HEK293 (cell line): Measurements from ENCODE around the gene HMCN1.

ENCODE experiments used
- CTCF ChIA-PET: fragments of 350-600 bp; formaldehyde crosslinking; extraction: SDS; loops from one replicate; lab custom pipeline; 2021; ENCODE audit warnings: antibody characterized with exemption; lab: Yijun Ruan, JAX
- POLR2A ChIA-PET: fragments of 300-600 bp; formaldehyde crosslinking; extraction: SDS; loops from one replicate; lab custom pipeline; 2020; ENCODE audit warnings: antibody characterized with exemption, inconsistent platforms; lab: Yijun Ruan, JAX
- H3K27ac ChIP-seq: fragments of 200-500 bp; sonication (Bioruptor generic); 2 replicates; pipeline ENCODE4 v1.5.1; 2014; ENCODE audit warnings: low read depth, low read length, control low read depth, inconsistent platforms; ENCODE audit errors: extremely low read depth
- H3K36me3 ChIP-seq, 2 experiments: fragments of 200-500 bp in 1 of 2; sonication (Bioruptor generic) in 1 of 2; 1 replicate in 1 of 2; 2 replicates in 1 of 2; pipeline ENCODE4 v1.5.1; 2014 to 2017; ENCODE audit warnings: inconsistent platforms in 2 of 2, low read length in 2 of 2; ENCODE audit not compliant: control insufficient read depth in 2 of 2, insufficient read depth in 1 of 2
- H3K4me1 ChIP-seq: fragments of 200-500 bp; sonication (Bioruptor generic); 2 replicates; pipeline ENCODE4 v1.5.1; 2014; ENCODE audit warnings: mild to moderate bottlenecking, low read length, inconsistent platforms; ENCODE audit not compliant: control insufficient read depth, insufficient read depth
- H3K4me3 ChIP-seq: 2 replicates; pipeline ENCODE4 v1.5.1; 2011; ENCODE audit warnings: low read depth, mild to moderate bottlenecking, control low read depth, low read length, moderate library complexity
- H3K9me3 ChIP-seq: fragments of 200-500 bp; sonication (Bioruptor generic); 2 replicates; pipeline ENCODE4 v1.5.1; 2014; ENCODE audit warnings: low read depth, low read length, inconsistent platforms; ENCODE audit not compliant: control insufficient read depth, insufficient read depth
- HOXD13 ChIP-seq: sonication (generic); formaldehyde crosslinking; IDR thresholded peaks from 2 replicates; pipeline ENCODE4 v1.8.0; 2022; ENCODE audit warnings: missing genetic modification reagents, borderline replicate concordance
- KLF17 ChIP-seq: fragments of 450-650 bp; formaldehyde crosslinking; IDR thresholded peaks from 2 replicates; pipeline ENCODE4 v1.5.1; 2016; ENCODE audit warnings: missing biosample characterization, missing genetic modification characterization
- MEIS1 ChIP-seq: sonication (generic); formaldehyde crosslinking; IDR thresholded peaks from 2 replicates; pipeline ENCODE4 v1.8.1; 2022; ENCODE audit warnings: missing genetic modification reagents, mild to moderate bottlenecking, borderline replicate concordance
- MZF1 ChIP-seq: fragments of 450-650 bp; formaldehyde crosslinking; IDR thresholded peaks from 2 replicates; pipeline ENCODE4 v1.5.1; 2017; ENCODE audit warnings: missing biosample characterization, missing genetic modification characterization, borderline replicate concordance
- RBAK ChIP-seq: fragments of 450-650 bp; formaldehyde crosslinking; IDR thresholded peaks from 2 replicates; pipeline ENCODE4 v1.5.1; 2016; ENCODE audit warnings: missing biosample characterization, missing genetic modification characterization
- SCRT1 ChIP-seq: fragments of 450-650 bp; formaldehyde crosslinking; IDR thresholded peaks from 2 replicates; pipeline ENCODE4 v1.5.1; 2016; ENCODE audit warnings: missing biosample characterization, missing genetic modification characterization, borderline replicate concordance
- YY2 ChIP-seq: fragments of 450-650 bp; formaldehyde crosslinking; IDR thresholded peaks from 2 replicates; pipeline ENCODE4 v1.5.1; 2016; ENCODE audit warnings: missing biosample characterization, missing genetic modification characterization
- ZBTB26 ChIP-seq: fragments of 450-650 bp; formaldehyde crosslinking; optimal IDR thresholded peaks from 2 replicates; pipeline ENCODE3; 2016; ENCODE audit warnings: missing biosample characterization, mild to moderate bottlenecking, missing genetic modification characterization
- ZBTB48 ChIP-seq: fragments of 450-650 bp; formaldehyde crosslinking; IDR thresholded peaks from 2 replicates; pipeline ENCODE4 v1.5.1; 2016; ENCODE audit warnings: missing biosample characterization, missing genetic modification characterization
- ZBTB8A ChIP-seq: fragments of 450-650 bp; formaldehyde crosslinking; IDR thresholded peaks from 2 replicates; pipeline ENCODE4 v1.5.1; 2016; ENCODE audit warnings: missing biosample characterization, missing genetic modification characterization
- ZFP37 ChIP-seq: fragments of 450-650 bp; formaldehyde crosslinking; IDR thresholded peaks from 2 replicates; pipeline ENCODE4 v1.5.1; 2016; ENCODE audit warnings: missing biosample characterization, missing genetic modification characterization
- ZNF23 ChIP-seq: fragments of 450-650 bp; formaldehyde crosslinking; IDR thresholded peaks from 2 replicates; pipeline ENCODE4 v1.5.1; 2016; ENCODE audit warnings: missing biosample characterization, missing genetic modification characterization, borderline replicate concordance
- ZNF24 ChIP-seq: fragments of 450-650 bp; formaldehyde crosslinking; IDR thresholded peaks from 2 replicates; pipeline ENCODE4 v1.5.1; 2016; ENCODE audit warnings: missing biosample characterization, missing genetic modification characterization
- ZNF302 ChIP-seq: fragments of 450-650 bp; formaldehyde crosslinking; IDR thresholded peaks from 2 replicates; pipeline ENCODE4 v1.5.1; 2016; ENCODE audit warnings: missing biosample characterization, missing genetic modification characterization, low read depth
- ZNF366 ChIP-seq: fragments of 450-650 bp; formaldehyde crosslinking; conservative IDR thresholded peaks from 2 replicates; pipeline ENCODE4 v1.5.1; 2016; ENCODE audit warnings: missing biosample characterization, missing genetic modification characterization
- ZNF404 ChIP-seq: fragments of 450-650 bp; formaldehyde crosslinking; IDR thresholded peaks from 2 replicates; pipeline ENCODE4 v1.5.1; 2017; ENCODE audit warnings: missing biosample characterization, missing genetic modification characterization
- ZNF426 ChIP-seq: fragments of 450-650 bp; formaldehyde crosslinking; IDR thresholded peaks from 2 replicates; pipeline ENCODE4 v1.5.1; 2017; ENCODE audit warnings: missing biosample characterization, missing genetic modification characterization, mild to moderate bottlenecking, inconsistent platforms, moderate library complexity
- ZNF518A ChIP-seq: fragments of 450-650 bp; formaldehyde crosslinking; conservative IDR thresholded peaks from 2 replicates; pipeline ENCODE4 v1.5.1; 2016; ENCODE audit warnings: low read depth, missing biosample characterization, missing genetic modification characterization
- ZNF529 ChIP-seq: fragments of 450-650 bp; formaldehyde crosslinking; IDR thresholded peaks from 2 replicates; pipeline ENCODE4 v1.5.1; 2017; ENCODE audit warnings: missing genetic modification characterization, missing biosample characterization; ENCODE audit not compliant: insufficient replicate concordance
- ZNF548 ChIP-seq: fragments of 450-650 bp; formaldehyde crosslinking; IDR thresholded peaks from 2 replicates; pipeline ENCODE4 v1.5.1; 2016; ENCODE audit warnings: missing biosample characterization, missing genetic modification characterization
- ZNF561 ChIP-seq: fragments of 450-650 bp; IDR thresholded peaks from 2 replicates; pipeline ENCODE4 v1.5.1; 2018; ENCODE audit warnings: missing biosample characterization, missing genetic modification characterization, borderline replicate concordance
- ZNF571 ChIP-seq: fragments of 450-650 bp; formaldehyde crosslinking; IDR thresholded peaks from 2 replicates; pipeline ENCODE4 v1.5.0; 2017; ENCODE audit warnings: missing biosample characterization, missing genetic modification characterization
- ZNF621 ChIP-seq: fragments of 450-650 bp; formaldehyde crosslinking; IDR thresholded peaks from 2 replicates; pipeline ENCODE4 v1.5.1; 2017; ENCODE audit warnings: missing biosample characterization, missing genetic modification characterization
- ZNF704 ChIP-seq: fragments of 450-650 bp; formaldehyde crosslinking; IDR thresholded peaks from 2 replicates; pipeline ENCODE4 v1.5.1; 2016; ENCODE audit warnings: missing biosample characterization, missing genetic modification characterization
- ZNF768 ChIP-seq: fragments of 450-650 bp; formaldehyde crosslinking; IDR thresholded peaks from 2 replicates; pipeline ENCODE4 v1.5.1; 2018; ENCODE audit warnings: missing biosample characterization, mild to moderate bottlenecking, missing genetic modification characterization
- ZSCAN4 ChIP-seq: fragments of 450-650 bp; formaldehyde crosslinking; IDR thresholded peaks from 2 replicates; pipeline ENCODE4 v1.5.1; 2017; ENCODE audit warnings: missing biosample characterization, missing genetic modification characterization

The HMCN1 gene

GRCh38 chr1:186214791-186215190 is 480.6 kb downstream of the HMCN1 start (continued):
- no peak for TF ChIP-seq ZNF23 (tag by site-specific recombination)
- TF ChIP-seq ZNF529 = no peak
- no peak for TF ChIP-seq YY2 (tag by site-specific recombination)
- TF ChIP-seq ZNF768 (tag by site-specific recombination) = no peak
- TF ChIP-seq ZFP37 (tag by site-specific recombination) = no peak
- no peak for TF ChIP-seq MEIS1 (CRISPR knock-in tag)
- TF ChIP-seq, all 188 proteins: peak for 0

- TF ChIP-seq ZNF426 (tag by site-specific recombination) (no peak), ZNF404 (tag by site-specific recombination) (no peak), ZBTB26 (tag by site-specific recombination) (no peak), ZNF571 (tag by site-specific recombination) (no peak), ZNF704 (tag by site-specific recombination) (no peak), ZNF24 (tag by site-specific recombination) (no peak), ZNF621 (tag by site-specific recombination) (no peak), ZNF366 (no peak), ZSCAN4 (tag by site-specific recombination) (no peak), ZBTB48 (tag by site-specific recombination) (no peak), SCRT1 (tag by site-specific recombination) (no peak), MZF1 (no peak), ZNF302 (tag by site-specific recombination) (no peak), ZNF561 (tag by site-specific recombination) (no peak), ZNF548 (tag by site-specific recombination) (no peak), RBAK (tag by site-specific recombination) (no peak), ZNF518A (no peak), KLF17 (tag by site-specific recombination) (no peak), ZBTB8A (tag by site-specific recombination) (no peak), HOXD13 (CRISPR knock-in tag) (no peak)
- TF ChIP-seq, all 188 proteins: peak for 0
- CTCF ChIA-PET = interaction anchor here (0.7 to 3.7 kb wide), 4 partner anchors 496 to 1394 kb away, joined by 3 to 44 read pairs (median 4); no protein-coding TSS in a partner anchor
- POLR2A ChIA-PET = no interaction called here
Observed at GRCh38 chr1:186215636-186216035, 481.4 kb downstream of the HMCN1 start.

More at GRCh38 chr1:186215636-186216035, 481.4 kb downstream of the HMCN1 start:
- H3K4me1 ChIP-seq = no peaks in the 10 kb centered on the region
- no peak overlapping the region for H3K27ac ChIP-seq
- H3K4me3 ChIP-seq = no peak overlapping the region
- no peaks in the 10 kb centered on the region for H3K9me3 ChIP-seq
- no peaks in the 10 kb centered on the region for H3K36me3 ChIP-seq
